ENCODE measurements around the gene PRELP.
A peak's percentile ranks its signal among the peaks of the same experiment; 100 is the strongest.

Gene PRELP

DNA sequence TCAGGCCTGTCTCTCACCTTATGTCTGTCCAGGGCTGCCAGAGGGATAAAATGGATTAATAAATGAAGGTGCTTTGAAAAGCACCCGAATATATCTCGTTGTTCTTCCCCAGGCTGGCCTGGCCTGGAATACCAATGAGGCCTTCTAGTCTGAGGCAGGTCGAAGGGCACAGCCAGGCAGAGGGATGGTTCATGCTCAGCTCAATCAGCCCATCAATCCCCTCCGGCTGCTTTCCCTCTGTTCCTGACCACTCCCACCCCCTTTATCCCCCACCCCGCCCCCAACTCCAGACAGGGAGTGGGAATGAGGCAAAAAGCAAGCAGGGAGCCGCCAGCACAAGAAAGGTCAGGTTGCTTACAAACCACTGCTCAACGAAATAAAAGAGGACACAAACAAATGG lies 40.0 kb upstream of the PRELP start:
- H3K4me3 ChIP-seq (ENCODE audit: low read depth, low read length): no peak overlapping the region
- TF ChIP-seq, protein P1, sequence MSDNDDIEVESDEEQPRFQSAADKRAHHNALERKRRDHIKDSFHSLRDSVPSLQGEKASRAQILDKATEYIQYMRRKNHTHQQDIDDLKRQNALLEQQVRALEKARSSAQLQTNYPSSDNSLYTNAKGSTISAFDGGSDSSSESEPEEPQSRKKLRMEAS (IDR thresholded peaks at IDR 0.05; ENCODE audit: low read depth, low read length): no peak
- TF ChIP-seq MYC (IDR thresholded peaks at IDR 0.05; ENCODE audit: low read depth, low read length) (no peak), POLR2A (IDR thresholded peaks at IDR 0.05; ENCODE audit: extremely low read depth, insufficient read length) (no peak)
- TF ChIP-seq, protein P2, sequence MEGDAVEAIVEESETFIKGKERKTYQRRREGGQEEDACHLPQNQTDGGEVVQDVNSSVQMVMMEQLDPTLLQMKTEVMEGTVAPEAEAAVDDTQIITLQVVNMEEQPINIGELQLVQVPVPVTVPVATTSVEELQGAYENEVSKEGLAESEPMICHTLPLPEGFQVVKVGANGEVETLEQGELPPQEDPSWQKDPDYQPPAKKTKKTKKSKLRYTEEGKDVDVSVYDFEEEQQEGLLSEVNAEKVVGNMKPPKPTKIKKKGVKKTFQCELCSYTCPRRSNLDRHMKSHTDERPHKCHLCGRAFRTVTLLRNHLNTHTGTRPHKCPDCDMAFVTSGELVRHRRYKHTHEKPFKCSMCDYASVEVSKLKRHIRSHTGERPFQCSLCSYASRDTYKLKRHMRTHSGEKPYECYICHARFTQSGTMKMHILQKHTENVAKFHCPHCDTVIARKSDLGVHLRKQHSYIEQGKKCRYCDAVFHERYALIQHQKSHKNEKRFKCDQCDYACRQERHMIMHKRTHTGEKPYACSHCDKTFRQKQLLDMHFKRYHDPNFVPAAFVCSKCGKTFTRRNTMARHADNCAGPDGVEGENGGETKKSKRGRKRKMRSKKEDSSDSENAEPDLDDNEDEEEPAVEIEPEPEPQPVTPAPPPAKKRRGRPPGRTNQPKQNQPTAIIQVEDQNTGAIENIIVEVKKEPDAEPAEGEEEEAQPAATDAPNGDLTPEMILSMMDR (IDR thresholded peaks at IDR 0.05; ENCODE audit: low read depth, low read length): no peak
- no peak for DNase-seq (ENCODE audit: low read depth)

DNA sequence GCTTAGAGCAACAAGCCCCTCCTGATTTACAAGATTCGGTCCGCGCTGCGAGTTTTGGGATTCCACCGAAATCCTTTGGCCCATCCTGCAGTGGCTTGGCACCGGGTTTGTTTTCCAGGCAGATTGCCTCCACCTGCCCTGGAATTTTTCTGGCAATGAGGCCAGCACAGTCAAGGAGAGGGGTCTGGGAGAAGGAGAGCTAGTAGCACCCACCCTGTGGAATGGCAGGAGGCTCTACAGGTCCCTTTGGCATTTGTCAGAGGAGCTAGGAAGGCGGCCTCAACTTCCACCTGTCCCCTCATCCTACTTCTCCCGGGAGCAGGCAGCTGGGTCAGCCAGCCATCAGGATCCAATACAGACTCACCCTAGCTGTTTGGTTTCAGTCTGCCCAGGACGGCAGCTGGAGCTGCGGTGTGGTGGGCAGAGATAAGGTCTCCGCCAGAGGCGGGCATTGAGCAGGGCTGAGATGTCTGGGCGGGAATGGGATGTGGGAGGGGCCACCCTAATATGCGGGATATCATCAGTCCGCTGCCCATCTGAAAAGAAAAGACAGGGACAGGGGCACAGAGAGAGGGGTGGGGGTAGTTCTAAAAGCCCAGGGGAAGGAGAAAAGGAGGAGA lies 37.8 kb upstream of the PRELP start:
- TF ChIP-seq POLR2A (IDR thresholded peaks at IDR 0.05; ENCODE audit: extremely low read depth, insufficient read length) (no peak), MYC (IDR thresholded peaks at IDR 0.05; ENCODE audit: low read depth, low read length) (no peak)
- TF ChIP-seq, protein P2 (IDR thresholded peaks at IDR 0.05; ENCODE audit: low read depth, low read length): no peak
- TF ChIP-seq, protein P1 (IDR thresholded peaks at IDR 0.05; ENCODE audit: low read depth, low read length): no peak
- no peak overlapping the region for H3K4me3 ChIP-seq (ENCODE audit: low read depth, low read length)
- no peak for DNase-seq (ENCODE audit: low read depth)

DNA sequence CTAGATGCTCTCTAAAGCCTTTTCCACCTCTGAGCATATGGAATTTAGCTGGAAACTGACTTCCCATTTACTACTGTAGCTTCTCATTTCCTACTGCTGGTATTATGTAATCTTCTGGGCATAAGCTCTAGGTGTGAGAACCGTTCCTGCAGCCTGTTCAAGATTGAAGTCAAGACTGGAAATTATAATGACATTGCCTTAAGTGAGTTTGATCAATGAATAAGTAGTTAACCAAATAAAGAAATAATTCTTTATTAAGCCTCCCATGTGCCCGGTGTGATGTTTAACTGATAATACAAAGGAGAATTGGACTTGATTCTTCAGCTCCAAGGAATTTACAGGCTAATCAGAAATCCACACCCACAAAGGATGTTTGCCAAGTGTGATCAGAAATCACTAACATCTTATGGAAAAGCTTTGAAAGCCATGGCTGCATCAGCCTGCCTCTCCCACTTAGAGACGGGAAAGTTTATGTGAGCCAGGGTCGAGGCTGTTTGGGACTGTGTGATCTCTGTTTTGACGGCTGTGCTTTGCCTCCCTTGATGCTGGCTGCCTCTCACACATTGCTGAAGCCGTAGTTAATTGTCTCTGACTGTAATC lies 36.4 kb upstream of the PRELP start:
- TF ChIP-seq MYC (IDR thresholded peaks at IDR 0.05; ENCODE audit: low read depth, low read length) (no peak), POLR2A (IDR thresholded peaks at IDR 0.05; ENCODE audit: extremely low read depth, insufficient read length) (no peak)
- TF ChIP-seq, protein P1 (IDR thresholded peaks at IDR 0.05; ENCODE audit: low read depth, low read length): no peak
- TF ChIP-seq, protein P2 (IDR thresholded peaks at IDR 0.05; ENCODE audit: low read depth, low read length): no peak
- no peak for DNase-seq (ENCODE audit: low read depth)
- H3K4me3 ChIP-seq (ENCODE audit: low read depth, low read length): no peak overlapping the region

DNA sequence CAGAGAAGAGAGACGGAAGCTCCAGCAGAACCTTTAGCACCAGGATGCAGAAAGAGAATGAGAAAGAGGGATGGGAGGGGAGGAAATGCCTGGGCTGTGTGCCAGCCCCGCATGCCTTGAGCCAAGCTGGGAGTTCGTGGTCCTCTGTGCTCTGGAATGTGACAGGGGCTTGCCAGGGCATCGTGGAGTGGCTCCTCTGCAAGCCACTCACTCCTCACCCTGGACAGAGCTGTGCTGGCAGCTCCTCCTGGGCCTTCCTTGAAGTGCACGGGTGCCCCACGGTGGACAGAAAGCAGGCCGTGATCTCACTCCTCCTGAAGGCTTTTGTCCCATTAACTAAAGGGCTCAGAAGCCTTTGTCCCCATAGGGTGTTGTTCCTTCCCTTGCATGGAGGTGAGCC lies 34.8 kb upstream of the PRELP start:
- peak; percentile 34 for DNase-seq (ENCODE audit: low read depth)
- TF ChIP-seq, protein P2 (IDR thresholded peaks at IDR 0.05; ENCODE audit: low read depth, low read length): peak; percentile 20
- TF ChIP-seq, protein P1 (IDR thresholded peaks at IDR 0.05; ENCODE audit: low read depth, low read length): no peak

DNA sequence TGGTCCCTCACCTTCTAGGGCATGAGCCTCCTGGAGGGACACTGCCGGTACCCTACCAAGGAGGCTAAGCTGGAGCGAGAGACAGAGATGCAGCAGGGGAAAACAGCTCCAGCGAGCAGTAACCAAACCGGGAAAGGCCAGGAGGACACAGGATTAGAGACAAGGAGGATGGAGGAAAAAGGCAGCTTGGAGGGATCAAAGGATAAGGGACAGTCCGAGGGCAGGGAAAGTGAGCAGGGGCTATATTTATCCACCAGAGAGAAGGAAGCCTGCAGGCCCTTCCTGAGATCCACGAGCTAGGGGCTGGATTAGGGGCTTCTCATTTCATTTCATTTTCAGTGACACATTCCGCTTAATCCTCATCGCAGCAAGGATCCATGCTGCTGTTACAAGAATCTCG lies 33.8 kb upstream of the PRELP start:
- no peak overlapping the region for H3K4me3 ChIP-seq (ENCODE audit: low read depth, low read length)
- DNase-seq (ENCODE audit: low read depth): no peak
- TF ChIP-seq, protein P1 (IDR thresholded peaks at IDR 0.05; ENCODE audit: low read depth, low read length): no peak
- TF ChIP-seq POLR2A (IDR thresholded peaks at IDR 0.05; ENCODE audit: extremely low read depth, insufficient read length): no peak

More for the DNA sequence above, 34.8 kb upstream of the PRELP start:
- H3K4me3 ChIP-seq (ENCODE audit: low read depth, low read length): no peak overlapping the region

DNA sequence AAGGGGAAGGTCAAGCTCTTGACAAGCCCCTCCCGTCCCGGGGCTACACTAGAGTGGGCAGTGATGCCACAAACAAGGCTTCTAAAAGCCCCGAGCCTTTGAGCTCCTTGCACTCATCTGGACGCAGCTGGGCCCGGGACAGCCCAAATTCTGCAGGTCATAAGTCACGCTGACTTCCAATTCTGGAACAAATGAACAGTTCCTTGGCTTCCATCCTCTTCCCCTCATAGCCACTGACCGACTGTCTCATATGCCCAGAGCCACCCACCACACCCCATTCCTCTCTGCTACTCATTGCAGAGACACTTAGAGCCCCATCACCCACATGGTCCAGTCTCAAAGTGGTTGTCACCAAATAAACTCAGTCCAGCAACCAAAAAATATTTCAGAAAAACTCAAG lies 32.8 kb upstream of the PRELP start:
- DNase-seq (ENCODE audit: low read depth): no peak
- TF ChIP-seq, protein P1 (IDR thresholded peaks at IDR 0.05; ENCODE audit: low read depth, low read length): no peak
- TF ChIP-seq, protein P2 (IDR thresholded peaks at IDR 0.05; ENCODE audit: low read depth, low read length): no peak
- TF ChIP-seq POLR2A (IDR thresholded peaks at IDR 0.05; ENCODE audit: extremely low read depth, insufficient read length) (no peak), MYC (IDR thresholded peaks at IDR 0.05; ENCODE audit: low read depth, low read length) (no peak)
- H3K4me3 ChIP-seq (ENCODE audit: low read depth, low read length): no peak overlapping the region

Data from NB4 (cell line).